ENCODE measurements around the gene ZNF283.

ZNF283 gene

GRCh38 chr19:43784981-43785808 lies 41.9 kb upstream of the ZNF283 start (continued):
- TF ChIP-seq KLF1 (tag by site-specific recombination; IDR thresholded peaks at IDR 0.05) (no peak; the same call in 1 of the 2 replicates), MZF1 (tag by site-specific recombination; IDR thresholded peaks at IDR 0.05; ENCODE audit: borderline replicate concordance) (0 out of 2 replicates have a peak, but pooled peaks have one; percentile 48), KLF17 (tag by site-specific recombination; IDR thresholded peaks at IDR 0.05) (peak; percentile 77), ZNF266 (tag by site-specific recombination; IDR thresholded peaks at IDR 0.05; ENCODE audit: low read depth) (no peak), ZSCAN18 (tag by site-specific recombination; IDR thresholded peaks at IDR 0.05) (no peak), ZIC2 (tag by site-specific recombination; IDR thresholded peaks at IDR 0.05) (no peak), ZNF544 (tag by site-specific recombination; IDR thresholded peaks at IDR 0.05) (no peak), ZNF155 (tag by site-specific recombination; IDR thresholded peaks at IDR 0.05) (no peak), ZNF239 (tag by site-specific recombination; IDR thresholded peaks at IDR 0.05) (no peak), ZNF112 (tag by site-specific recombination; IDR thresholded peaks at IDR 0.05) (no peak), RBAK (tag by site-specific recombination; IDR thresholded peaks at IDR 0.05) (no peak), YY2 (tag by site-specific recombination; IDR thresholded peaks at IDR 0.05) (peak; percentile 70), PRDM10 (tag by site-specific recombination; IDR thresholded peaks at IDR 0.05) (0 out of 2 replicates have a peak, but pooled peaks have one; percentile 16), ZNF837 (tag by site-specific recombination; IDR thresholded peaks at IDR 0.05) (no peak), MYNN (tag by site-specific recombination; IDR thresholded peaks at IDR 0.05; ENCODE audit: borderline replicate concordance) (no peak), ZNF530 (tag by site-specific recombination; IDR thresholded peaks at IDR 0.05; ENCODE audit: low read depth) (no peak), ZNF830 (tag by site-specific recombination; IDR thresholded peaks at IDR 0.05; ENCODE audit: low read depth) (no peak), ZNF658 (tag by site-specific recombination; IDR thresholded peaks at IDR 0.05) (no peak), ZNF248 (tag by site-specific recombination; IDR thresholded peaks at IDR 0.05) (no peak), ZNF621 (tag by site-specific recombination; IDR thresholded peaks at IDR 0.05) (no peak), ZNF600 (tag by site-specific recombination; IDR thresholded peaks at IDR 0.05) (0 out of 2 replicates have a peak, but pooled peaks have one; percentile 24), ZNF701 (tag by site-specific recombination; IDR thresholded peaks at IDR 0.05) (no peak), ZNF558 (tag by site-specific recombination; IDR thresholded peaks at IDR 0.05) (peak; percentile 50; the same call in 1 of the 2 replicates), ZNF843 (tag by site-specific recombination; IDR thresholded peaks at IDR 0.05) (no peak), PRDM1 (tag by site-specific recombination; IDR thresholded peaks at IDR 0.05) (peak; percentile 90), ZNF37A (tag by site-specific recombination; IDR thresholded peaks at IDR 0.05) (no peak), GFI1B (tag by site-specific recombination; IDR thresholded peaks at IDR 0.05) (no peak), ZNF639 (tag by site-specific recombination; IDR thresholded peaks at IDR 0.05) (peak; percentile 52; the same call in 1 of the 2 replicates), SP3 (tag by site-specific recombination; IDR thresholded peaks at IDR 0.05) (no peak), ZNF791 (tag by site-specific recombination; IDR thresholded peaks at IDR 0.05) (no peak), ZNF501 (tag by site-specific recombination; IDR thresholded peaks at IDR 0.05) (peak; percentile 73; the same call in 1 of the 2 replicates), ZNF2 (tag by site-specific recombination; IDR thresholded peaks at IDR 0.05) (peak; percentile 84), ZNF10 (tag by site-specific recombination; IDR thresholded peaks at IDR 0.05) (0 out of 2 replicates have a peak, but pooled peaks have one; percentile 40)

Measured in HEK293 (cell line).